PFSK-1 (cell line): Measurements from ENCODE around the gene SP2.

ENCODE experiments used
- POLR2AphosphoS5 ChIP-seq: IDR thresholded peaks from 2 replicates; pipeline ENCODE4 v1.6.1; 2012; ENCODE audit warnings: low read depth, mild to moderate bottlenecking, control low read depth, low read length, moderate library complexity
- TF ChIP-seq, protein P1 (sequence below), 2 experiments: IDR thresholded peaks; 2 replicates each; pipeline versions ENCODE4 v1.6.1 to v1.8.0; 2011 to 2012; ENCODE audit warnings: low read depth in 2 of 2, low read length in 2 of 2, control low read depth in 1 of 2, inconsistent platforms in 1 of 2, mild to moderate bottlenecking in 1 of 2, moderate library complexity in 1 of 2; ENCODE audit not compliant: insufficient read depth in 1 of 2

DNA sequence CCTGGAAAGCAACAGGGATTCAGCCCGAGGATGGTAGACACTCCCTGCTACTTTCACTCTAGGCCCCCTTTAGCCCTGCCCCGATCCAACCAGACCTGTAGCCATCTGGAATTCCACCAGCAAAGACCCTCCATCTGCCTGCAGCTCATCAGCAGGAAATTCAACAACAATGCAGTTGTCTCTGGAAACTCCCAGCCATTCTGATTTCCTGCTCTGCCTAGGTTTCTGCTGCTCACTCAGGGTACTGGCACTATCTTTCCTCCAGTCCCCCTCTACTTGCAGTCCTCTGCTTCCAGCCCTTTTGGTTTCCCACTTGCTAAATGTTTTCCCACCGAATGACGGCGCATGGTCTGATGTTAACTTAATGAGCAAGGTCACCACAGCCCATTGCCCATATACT is 42.4 kb upstream of the SP2 start:
- TF ChIP-seq, protein P1, sequence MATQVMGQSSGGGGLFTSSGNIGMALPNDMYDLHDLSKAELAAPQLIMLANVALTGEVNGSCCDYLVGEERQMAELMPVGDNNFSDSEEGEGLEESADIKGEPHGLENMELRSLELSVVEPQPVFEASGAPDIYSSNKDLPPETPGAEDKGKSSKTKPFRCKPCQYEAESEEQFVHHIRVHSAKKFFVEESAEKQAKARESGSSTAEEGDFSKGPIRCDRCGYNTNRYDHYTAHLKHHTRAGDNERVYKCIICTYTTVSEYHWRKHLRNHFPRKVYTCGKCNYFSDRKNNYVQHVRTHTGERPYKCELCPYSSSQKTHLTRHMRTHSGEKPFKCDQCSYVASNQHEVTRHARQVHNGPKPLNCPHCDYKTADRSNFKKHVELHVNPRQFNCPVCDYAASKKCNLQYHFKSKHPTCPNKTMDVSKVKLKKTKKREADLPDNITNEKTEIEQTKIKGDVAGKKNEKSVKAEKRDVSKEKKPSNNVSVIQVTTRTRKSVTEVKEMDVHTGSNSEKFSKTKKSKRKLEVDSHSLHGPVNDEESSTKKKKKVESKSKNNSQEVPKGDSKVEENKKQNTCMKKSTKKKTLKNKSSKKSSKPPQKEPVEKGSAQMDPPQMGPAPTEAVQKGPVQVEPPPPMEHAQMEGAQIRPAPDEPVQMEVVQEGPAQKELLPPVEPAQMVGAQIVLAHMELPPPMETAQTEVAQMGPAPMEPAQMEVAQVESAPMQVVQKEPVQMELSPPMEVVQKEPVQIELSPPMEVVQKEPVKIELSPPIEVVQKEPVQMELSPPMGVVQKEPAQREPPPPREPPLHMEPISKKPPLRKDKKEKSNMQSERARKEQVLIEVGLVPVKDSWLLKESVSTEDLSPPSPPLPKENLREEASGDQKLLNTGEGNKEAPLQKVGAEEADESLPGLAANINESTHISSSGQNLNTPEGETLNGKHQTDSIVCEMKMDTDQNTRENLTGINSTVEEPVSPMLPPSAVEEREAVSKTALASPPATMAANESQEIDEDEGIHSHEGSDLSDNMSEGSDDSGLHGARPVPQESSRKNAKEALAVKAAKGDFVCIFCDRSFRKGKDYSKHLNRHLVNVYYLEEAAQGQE (IDR thresholded peaks at IDR 0.05; ENCODE audit: insufficient read depth in 1 of 2, low read depth in 2 of 2, low read length in 2 of 2), result no peak
- TF ChIP-seq POLR2AphosphoS5, result no peak
